GM12872 (cell line): ENCODE measurements around the gene ZKSCAN4.

ENCODE experiments used
- TF ChIP-seq, protein P1 (sequence below): IDR thresholded peaks from 3 replicates; pipeline ENCODE4 v1.5.1; 2011; ENCODE audit warnings: low read depth, mild to moderate bottlenecking, low read length, moderate library complexity; ENCODE audit not compliant: insufficient read depth

The ZKSCAN4 gene

DNA sequence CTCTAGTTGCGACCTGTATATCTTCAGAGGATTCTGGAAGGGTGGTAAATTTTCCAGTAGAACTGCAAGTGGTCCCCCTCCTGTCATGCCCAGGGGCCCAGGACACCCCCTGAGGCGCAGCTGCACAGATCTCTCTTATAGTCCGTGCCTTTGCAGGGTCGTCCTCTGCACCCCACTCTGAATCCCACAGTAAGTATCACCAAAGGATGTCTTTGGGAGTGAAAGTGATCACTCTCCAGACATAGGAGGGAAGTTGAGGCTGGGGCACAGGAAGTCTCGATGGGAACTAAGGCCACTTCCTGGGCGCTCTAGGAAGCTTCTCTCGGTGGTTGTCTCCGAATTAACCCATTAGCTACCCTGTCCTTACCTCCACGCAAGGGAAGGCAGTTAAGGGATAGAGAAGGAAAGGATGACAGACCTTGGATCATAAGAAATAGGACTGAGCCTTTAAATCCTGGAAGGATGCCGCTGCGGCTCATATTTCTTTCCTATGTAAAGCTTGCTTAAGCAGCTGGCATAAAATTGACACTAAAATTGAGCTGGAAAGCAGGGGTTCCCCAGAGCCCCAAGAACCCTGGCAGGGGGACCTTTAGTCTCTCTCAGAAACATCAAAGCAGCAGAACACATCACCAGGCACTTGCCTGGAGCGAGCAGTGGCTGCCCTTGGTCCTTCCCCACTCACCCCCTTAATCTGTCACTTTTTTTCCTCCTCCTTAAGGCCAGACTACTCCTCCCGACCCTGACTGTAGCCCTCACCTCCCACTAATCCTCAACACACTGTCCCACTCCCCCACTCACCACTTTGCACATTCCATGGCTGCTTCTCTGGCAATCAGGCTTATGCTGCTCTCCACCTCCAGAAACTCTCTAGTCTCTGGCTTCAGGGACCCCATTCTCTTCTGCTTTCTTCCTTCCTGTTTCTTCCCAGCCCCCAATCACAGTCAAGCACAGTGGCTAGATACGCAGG is at the start of gene ZKSCAN4:
ZKSCAN4 (minus strand) TSS at position 261 of the 967 bp plus-strand sequence. CDS start 289 bp downstream, outside the sequence.
- TF ChIP-seq, protein P1, sequence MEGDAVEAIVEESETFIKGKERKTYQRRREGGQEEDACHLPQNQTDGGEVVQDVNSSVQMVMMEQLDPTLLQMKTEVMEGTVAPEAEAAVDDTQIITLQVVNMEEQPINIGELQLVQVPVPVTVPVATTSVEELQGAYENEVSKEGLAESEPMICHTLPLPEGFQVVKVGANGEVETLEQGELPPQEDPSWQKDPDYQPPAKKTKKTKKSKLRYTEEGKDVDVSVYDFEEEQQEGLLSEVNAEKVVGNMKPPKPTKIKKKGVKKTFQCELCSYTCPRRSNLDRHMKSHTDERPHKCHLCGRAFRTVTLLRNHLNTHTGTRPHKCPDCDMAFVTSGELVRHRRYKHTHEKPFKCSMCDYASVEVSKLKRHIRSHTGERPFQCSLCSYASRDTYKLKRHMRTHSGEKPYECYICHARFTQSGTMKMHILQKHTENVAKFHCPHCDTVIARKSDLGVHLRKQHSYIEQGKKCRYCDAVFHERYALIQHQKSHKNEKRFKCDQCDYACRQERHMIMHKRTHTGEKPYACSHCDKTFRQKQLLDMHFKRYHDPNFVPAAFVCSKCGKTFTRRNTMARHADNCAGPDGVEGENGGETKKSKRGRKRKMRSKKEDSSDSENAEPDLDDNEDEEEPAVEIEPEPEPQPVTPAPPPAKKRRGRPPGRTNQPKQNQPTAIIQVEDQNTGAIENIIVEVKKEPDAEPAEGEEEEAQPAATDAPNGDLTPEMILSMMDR: no peak

DNA sequence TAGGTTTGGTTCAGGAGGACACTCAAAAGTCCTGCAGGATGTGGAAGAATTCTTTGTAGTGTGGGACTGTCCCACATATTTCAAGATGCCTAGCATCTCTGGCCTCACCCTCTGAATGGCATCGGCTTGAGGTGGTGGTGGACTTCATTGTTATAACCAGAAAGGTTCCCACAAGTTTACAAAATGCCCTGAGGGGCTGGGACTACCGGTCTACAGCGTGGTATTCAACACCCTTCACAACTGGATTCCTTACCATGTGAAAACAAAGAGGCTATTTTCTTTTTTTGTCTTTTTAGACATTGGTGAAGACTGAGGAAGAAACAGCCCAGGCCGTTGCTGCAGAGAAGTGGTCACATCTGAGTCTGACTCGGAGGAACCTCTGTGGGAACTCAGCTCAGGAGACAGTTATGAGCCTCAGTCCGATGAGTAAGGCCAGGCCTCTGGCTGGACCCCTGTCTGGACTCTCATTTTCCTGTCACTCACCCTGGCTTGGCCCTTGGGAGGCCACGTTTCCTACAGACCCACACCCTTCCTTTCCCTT is 44.5 kb upstream of the ZKSCAN4 start:
- TF ChIP-seq, protein P1: no peak

DNA sequence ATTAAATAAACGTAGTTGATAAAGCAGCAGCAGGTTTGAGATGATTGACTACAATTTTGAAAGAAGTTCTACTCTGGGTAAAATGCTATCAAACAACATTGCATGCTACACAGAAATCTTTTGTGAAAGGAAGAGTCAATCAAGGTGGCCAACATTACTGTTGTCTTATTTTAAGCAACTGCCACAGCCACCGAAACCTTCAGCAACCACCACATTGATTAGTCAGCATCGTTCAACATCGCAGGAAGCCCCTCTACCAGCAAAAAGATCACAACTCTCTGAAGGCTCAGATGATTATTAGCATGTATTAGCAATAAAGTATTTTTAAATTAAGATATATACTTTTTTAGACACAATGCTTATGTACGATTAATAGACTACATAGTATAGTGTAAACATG is 43.3 kb upstream of the ZKSCAN4 start:
- TF ChIP-seq, protein P1: no peak

DNA sequence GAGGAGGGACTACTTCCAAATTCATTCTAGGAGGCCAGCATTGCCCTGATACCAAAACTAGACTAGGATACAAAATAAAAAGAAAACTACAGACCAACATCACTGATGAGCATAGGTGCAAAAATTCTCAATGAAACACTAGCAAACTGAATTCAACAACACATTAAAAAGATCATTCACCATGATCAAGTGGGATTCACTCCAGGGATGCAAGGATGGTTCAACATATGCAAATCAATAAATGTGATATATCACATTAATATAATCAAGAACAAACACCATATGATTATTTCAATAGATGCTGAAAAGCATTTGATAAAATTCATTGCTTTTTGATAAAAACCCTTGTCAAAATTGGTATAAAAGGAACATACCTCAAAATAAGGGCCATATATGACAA is 39.5 kb upstream of the ZKSCAN4 start:
- TF ChIP-seq, protein P1: no peak

DNA sequence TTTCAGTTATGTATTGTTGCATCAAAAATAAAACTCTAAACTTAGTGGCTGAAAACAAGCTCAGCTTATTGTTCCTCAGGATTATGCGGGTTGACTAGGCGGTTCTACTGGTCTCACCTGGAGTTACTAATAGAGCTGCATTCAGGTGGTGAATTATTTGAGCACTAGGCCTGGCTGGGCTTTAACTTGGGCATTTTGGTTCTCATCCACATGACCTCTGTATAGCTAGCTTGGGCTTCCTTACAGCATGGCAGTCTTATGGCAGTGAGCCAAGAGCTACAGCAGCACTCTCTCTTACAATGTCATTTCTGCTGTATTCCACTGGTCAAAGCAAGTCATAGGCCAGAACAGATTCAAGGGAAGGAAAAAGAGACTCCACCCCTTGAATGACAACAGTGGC is 30.9 kb upstream of the ZKSCAN4 start:
- TF ChIP-seq, protein P1: no peak

DNA sequence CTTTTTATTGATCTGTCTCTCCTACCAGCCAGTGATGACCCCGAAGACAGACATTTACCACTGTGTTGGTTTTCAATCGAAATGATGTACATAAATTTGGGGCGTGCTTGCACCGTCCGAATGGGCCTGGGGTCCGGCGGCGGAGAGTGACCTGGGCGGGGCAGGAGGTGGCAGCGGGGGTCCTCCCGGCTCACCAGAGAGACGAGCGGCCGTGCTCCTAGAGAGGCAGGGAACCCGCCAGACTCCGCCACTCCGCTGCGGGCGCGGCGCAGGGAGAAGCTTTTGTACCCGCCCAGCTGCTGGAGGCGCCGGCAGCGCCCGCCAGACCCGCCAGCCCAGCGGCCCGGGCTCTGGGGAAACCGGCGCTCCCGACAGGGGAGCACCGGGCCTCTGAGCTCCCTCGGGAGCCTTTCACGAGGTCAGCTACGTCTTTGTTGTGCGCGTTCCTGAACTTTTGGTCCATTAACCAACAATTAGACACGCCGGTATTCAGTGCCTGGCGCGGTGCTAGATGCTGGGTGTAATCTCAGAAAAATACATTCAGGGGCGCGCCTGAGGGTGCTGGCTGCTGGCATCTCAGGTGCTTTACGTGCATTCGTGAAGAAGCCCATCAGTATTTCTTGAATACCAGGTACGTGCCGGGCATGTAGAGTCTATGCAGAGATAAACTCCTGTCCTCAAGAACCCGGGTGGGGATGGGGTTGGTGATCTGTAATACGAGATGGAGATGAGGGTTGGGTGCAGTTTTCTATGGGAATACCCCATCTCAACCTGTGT is 29.4 kb upstream of the ZKSCAN4 start, which contains the start of gene PGBD1:
PGBD1 (plus strand) TSS at position 285 of the 777 bp plus-strand sequence. CDS start 2,242 bp downstream, outside the sequence.
- TF ChIP-seq, protein P1: no peak; the same call in 2 of the 3 replicates
